A549 (cell line): Measurements from ENCODE around the gene SSH2.

Source experiments
- BCL3 ChIP-seq: fragments of >200 bp; sonication (Bioruptor Twin); formaldehyde crosslinking; IDR thresholded peaks from 3 replicates; pipeline ENCODE4 v1.6.1; 2016
- BHLHE40 ChIP-seq: IDR thresholded peaks from 2 replicates; pipeline ENCODE4 v1.6.1; 2012; ENCODE audit warnings: low read depth, low read length, inconsistent platforms
- CEBPB ChIP-seq, 2 experiments: fragments of >200 bp in 1 of 2; sonication (Bioruptor Twin) in 1 of 2; formaldehyde crosslinking in 1 of 2; IDR thresholded peaks; 2 replicates each; pipeline ENCODE4 v1.6.1; 2012 to 2016
- CHD2 ChIP-seq: fragments of 150-350 bp; IDR thresholded peaks from 2 replicates; pipeline ENCODE4 v1.6.1; 2014; ENCODE audit warnings: low read length; ENCODE audit not compliant: partially characterized antibody
- CTCF ChIP-seq: fragments of >200 bp; sonication (Bioruptor Twin); formaldehyde crosslinking; IDR thresholded peaks from 3 replicates; pipeline ENCODE4 v1.5.1; 2016
- EHMT2 ChIP-seq: fragments of 200-600 bp; sonication (generic); IDR thresholded peaks from 2 replicates; pipeline ENCODE4 v1.6.1; 2016; ENCODE audit warnings: antibody characterized with exemption, low read depth, mild to moderate bottlenecking, moderate library complexity
- KDM1A ChIP-seq: fragments of 200-600 bp; sonication (generic); IDR thresholded peaks from 2 replicates; pipeline ENCODE4 v1.6.1; 2016; ENCODE audit warnings: low read depth, mild to moderate bottlenecking
- MAZ ChIP-seq: fragments of 150-350 bp; IDR thresholded peaks from 2 replicates; pipeline ENCODE4 v1.6.1; 2014; ENCODE audit warnings: antibody characterized with exemption, low read depth, low read length, borderline replicate concordance
- NFE2L2 ChIP-seq: fragments of 150-350 bp; conservative IDR thresholded peaks from 2 replicates; pipeline ENCODE4 v1.6.1; 2014; ENCODE audit warnings: low read length
- NR3C1 ChIP-seq: fragments of >200 bp; sonication (Bioruptor Twin); formaldehyde crosslinking; IDR thresholded peaks from 3 replicates; pipeline ENCODE4 v1.6.1; 2017
- RAD21 ChIP-seq, 2 experiments: fragments of >200 bp in 1 of 2; sonication (Bioruptor Twin) in 1 of 2; formaldehyde crosslinking in 1 of 2; IDR thresholded peaks in 1 of 2; conservative IDR thresholded peaks in 1 of 2; 2 replicates in 1 of 2; 3 replicates in 1 of 2; pipeline ENCODE4 v1.6.1; 2012 to 2018; ENCODE audit warnings: inconsistent platforms in 1 of 2
- RARB ChIP-seq: fragments of 250-450 bp; sonication (Bioruptor Pico); IDR thresholded peaks from 2 replicates; pipeline ENCODE4 v1.8.0; 2021; ENCODE audit warnings: mild to moderate bottlenecking, moderate library complexity

- TF ChIP-seq MAZ (no peak), NFE2L2 (no peak), CTCF (no peak), BHLHE40 (no peak), KDM1A (no peak), NR3C1 (no peak), EHMT2 (no peak), CHD2 (no peak), RARB (CRISPR knock-in tag) (no peak), BCL3 (no peak), RAD21 (conservative IDR thresholded peaks at IDR 0.05 in 1 of 2, IDR thresholded peaks at IDR 0.05 in 1 of 2) (no peak), CEBPB (IDR thresholded peaks at IDR 0.05) (no peak)
Measured at GRCh38 chr17:29643817-29644160, 286.2 kb downstream of the SSH2 start.
